ENCODE results near the gene SURF4. TPM values are rescaled to one million over a fixed set of nuclear protein-coding genes. Genes with fewer than 3 reads are reported as not detected.
A peak's percentile ranks its signal among the peaks of the same experiment; 100 is the strongest.

Gene SURF4
- total RNA-seq, 1 experiment from 2014 or later, result 214 TPM

DNA sequence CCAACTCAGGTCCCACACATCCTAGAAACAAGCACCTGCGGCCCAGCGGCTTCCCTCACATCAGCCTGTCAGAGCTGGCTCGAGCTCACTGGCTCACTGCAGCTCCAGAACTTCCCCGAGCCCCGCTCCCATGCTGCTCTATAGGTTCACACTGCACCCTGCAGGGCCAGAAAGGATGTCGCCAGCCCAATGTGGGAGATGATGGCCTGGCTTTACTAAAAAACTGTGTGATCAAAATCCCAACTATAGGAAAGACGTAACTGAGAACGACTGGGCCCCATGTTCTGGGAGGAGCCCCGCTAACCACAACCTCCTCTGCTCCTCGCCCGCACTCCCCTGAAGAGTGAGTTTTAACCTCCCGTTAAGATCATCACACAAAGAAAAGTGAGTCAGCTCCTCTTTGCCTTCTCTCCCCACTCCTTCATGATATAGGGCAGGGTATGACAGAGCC, 4.6 kb downstream of the SURF4 start:
- CTCF ChIA-PET, result no interaction called here
- intact Hi-C loops (cut with micrococcal nuclease; ENCODE audit: unreplicated experiment), result no loop called here
- Histone ChIP-seq H3K4me3 (ENCODE audit: low read depth, low read length, poor library complexity, severe bottlenecking) (no peak overlapping the region), H3K27me3 (replicated peaks; ENCODE audit: insufficient read depth, low read depth, low read length, poor library complexity) (no peaks in the 10 kb centered on the region), H3K27ac (ENCODE audit: low read depth, low read length, poor library complexity, severe bottlenecking) (peak overlapping the region; percentile 18), H3K4me1 (ENCODE audit: insufficient read depth, low read length, poor library complexity, severe bottlenecking) (peaks cover under 1% of the 10 kb centered on the region), H3K36me3 (ENCODE audit: insufficient read depth, low read length, poor library complexity, severe bottlenecking) (peaks cover 49% of the 10 kb centered on the region), H3K9me3 (ENCODE audit: low read depth, low read length, poor library complexity, severe bottlenecking) (no peaks in the 10 kb centered on the region)
- no peak for TF ChIP-seq EZH2 (IDR thresholded peaks at IDR 0.05; ENCODE audit: borderline replicate concordance, low read depth, low read length, poor library complexity, severe bottlenecking)
- TF ChIP-seq, protein P1, sequence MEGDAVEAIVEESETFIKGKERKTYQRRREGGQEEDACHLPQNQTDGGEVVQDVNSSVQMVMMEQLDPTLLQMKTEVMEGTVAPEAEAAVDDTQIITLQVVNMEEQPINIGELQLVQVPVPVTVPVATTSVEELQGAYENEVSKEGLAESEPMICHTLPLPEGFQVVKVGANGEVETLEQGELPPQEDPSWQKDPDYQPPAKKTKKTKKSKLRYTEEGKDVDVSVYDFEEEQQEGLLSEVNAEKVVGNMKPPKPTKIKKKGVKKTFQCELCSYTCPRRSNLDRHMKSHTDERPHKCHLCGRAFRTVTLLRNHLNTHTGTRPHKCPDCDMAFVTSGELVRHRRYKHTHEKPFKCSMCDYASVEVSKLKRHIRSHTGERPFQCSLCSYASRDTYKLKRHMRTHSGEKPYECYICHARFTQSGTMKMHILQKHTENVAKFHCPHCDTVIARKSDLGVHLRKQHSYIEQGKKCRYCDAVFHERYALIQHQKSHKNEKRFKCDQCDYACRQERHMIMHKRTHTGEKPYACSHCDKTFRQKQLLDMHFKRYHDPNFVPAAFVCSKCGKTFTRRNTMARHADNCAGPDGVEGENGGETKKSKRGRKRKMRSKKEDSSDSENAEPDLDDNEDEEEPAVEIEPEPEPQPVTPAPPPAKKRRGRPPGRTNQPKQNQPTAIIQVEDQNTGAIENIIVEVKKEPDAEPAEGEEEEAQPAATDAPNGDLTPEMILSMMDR (conservative IDR thresholded peaks at IDR 0.05; ENCODE audit: low read depth, low read length), result no peak
- POLR2A ChIA-PET (ENCODE audit: low non-redundant PET), result no interaction called here
- BruUV-seq (replicated peaks), result no TSS peak
- DNase-seq (ENCODE audit: low spot score), result no peak

DNA sequence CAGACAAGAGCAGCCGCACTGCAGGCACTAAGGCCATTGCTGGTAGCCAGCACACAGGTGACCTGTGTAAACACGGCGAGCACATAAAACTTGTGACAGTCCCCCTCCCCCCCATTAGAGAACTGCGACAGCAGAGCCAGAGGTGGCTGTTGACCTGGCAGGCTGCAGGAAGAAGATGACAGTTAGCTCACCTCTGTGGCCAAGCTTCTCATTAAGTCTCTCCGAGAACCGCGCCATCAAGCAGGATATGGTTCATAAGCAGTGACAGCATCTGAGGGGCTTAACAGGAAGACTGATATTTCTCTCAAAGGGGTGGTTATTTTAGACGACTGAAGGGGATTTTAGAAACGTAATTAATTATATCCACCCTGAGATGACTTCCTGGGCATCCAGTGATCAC, 5.2 kb downstream of the SURF4 start:
- no peaks in the 10 kb centered on the region for H3K27me3 ChIP-seq (replicated peaks; ENCODE audit: insufficient read depth, low read depth, low read length, poor library complexity)
- POLR2A ChIA-PET (ENCODE audit: low non-redundant PET), result interaction anchor here (0.6 kb wide), 1 partner anchor 89 kb away, joined by 11 read pairs; the partner anchor contains the start of gene CACFD1
- TF ChIP-seq, protein P1 (conservative IDR thresholded peaks at IDR 0.05; ENCODE audit: low read depth, low read length), result no peak
- TF ChIP-seq EZH2 (IDR thresholded peaks at IDR 0.05; ENCODE audit: borderline replicate concordance, low read depth, low read length, poor library complexity, severe bottlenecking), result no peak
- no peak for DNase-seq (ENCODE audit: low spot score)
- no peak overlapping the region for H3K4me3 ChIP-seq (ENCODE audit: low read depth, low read length, poor library complexity, severe bottlenecking)
- intact Hi-C loops (cut with micrococcal nuclease; ENCODE audit: unreplicated experiment), result no loop called here
- CTCF ChIA-PET, result no interaction called here
- H3K27ac ChIP-seq (ENCODE audit: low read depth, low read length, poor library complexity, severe bottlenecking), result no peak overlapping the region
- H3K9me3 ChIP-seq (ENCODE audit: low read depth, low read length, poor library complexity, severe bottlenecking), result no peaks in the 10 kb centered on the region
- peaks cover 55% of the 10 kb centered on the region for H3K36me3 ChIP-seq (ENCODE audit: insufficient read depth, low read length, poor library complexity, severe bottlenecking)
- no TSS peak for BruUV-seq (replicated peaks)
- H3K4me1 ChIP-seq (ENCODE audit: insufficient read depth, low read length, poor library complexity, severe bottlenecking), result no peaks in the 10 kb centered on the region

DNA sequence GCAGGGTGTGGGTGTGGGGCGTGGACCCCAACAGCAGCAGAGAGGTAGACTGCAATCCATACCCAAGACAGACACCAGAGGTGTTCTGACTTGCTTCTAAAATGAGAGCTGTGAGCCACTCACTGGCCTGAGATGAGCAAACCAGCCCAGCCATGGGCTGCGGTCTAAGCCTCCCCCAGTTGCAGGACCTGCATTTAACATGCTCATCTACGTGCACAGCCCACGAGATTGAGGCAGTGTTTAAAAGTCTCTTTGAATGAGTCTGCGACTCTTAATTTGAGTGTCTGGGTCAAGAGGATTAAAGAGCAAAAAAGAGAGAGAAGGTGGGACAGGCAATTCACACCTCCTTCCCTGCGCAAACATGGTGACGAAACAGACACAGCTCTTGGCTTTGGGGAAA, 5.9 kb downstream of the SURF4 start:
- no peaks in the 10 kb centered on the region for H3K9me3 ChIP-seq (ENCODE audit: low read depth, low read length, poor library complexity, severe bottlenecking)
- H3K4me1 ChIP-seq (ENCODE audit: insufficient read depth, low read length, poor library complexity, severe bottlenecking), result no peaks in the 10 kb centered on the region
- intact Hi-C loops (cut with micrococcal nuclease; ENCODE audit: unreplicated experiment), result no loop called here
- no TSS peak for BruUV-seq (replicated peaks)
- ChIA-PET POLR2A (ENCODE audit: low non-redundant PET) (interaction anchor here (0.6 kb wide), 1 partner anchor 90 kb away, joined by 11 read pairs; the partner anchor contains the start of gene CACFD1), CTCF (no interaction called here)
- no peak overlapping the region for H3K4me3 ChIP-seq (ENCODE audit: low read depth, low read length, poor library complexity, severe bottlenecking)
- no peak for DNase-seq (ENCODE audit: low spot score)
- peaks cover 62% of the 10 kb centered on the region for H3K36me3 ChIP-seq (ENCODE audit: insufficient read depth, low read length, poor library complexity, severe bottlenecking)
- no peaks in the 10 kb centered on the region for H3K27me3 ChIP-seq (replicated peaks; ENCODE audit: insufficient read depth, low read depth, low read length, poor library complexity)
- no peak overlapping the region for H3K27ac ChIP-seq (ENCODE audit: low read depth, low read length, poor library complexity, severe bottlenecking)
- TF ChIP-seq EZH2 (IDR thresholded peaks at IDR 0.05; ENCODE audit: borderline replicate concordance, low read depth, low read length, poor library complexity, severe bottlenecking), result no peak
- TF ChIP-seq, protein P1 (conservative IDR thresholded peaks at IDR 0.05; ENCODE audit: low read depth, low read length), result no peak

All from A673 (cell line).